ENCODE data around the gene ANKRD37.

The ANKRD37 gene

DNA sequence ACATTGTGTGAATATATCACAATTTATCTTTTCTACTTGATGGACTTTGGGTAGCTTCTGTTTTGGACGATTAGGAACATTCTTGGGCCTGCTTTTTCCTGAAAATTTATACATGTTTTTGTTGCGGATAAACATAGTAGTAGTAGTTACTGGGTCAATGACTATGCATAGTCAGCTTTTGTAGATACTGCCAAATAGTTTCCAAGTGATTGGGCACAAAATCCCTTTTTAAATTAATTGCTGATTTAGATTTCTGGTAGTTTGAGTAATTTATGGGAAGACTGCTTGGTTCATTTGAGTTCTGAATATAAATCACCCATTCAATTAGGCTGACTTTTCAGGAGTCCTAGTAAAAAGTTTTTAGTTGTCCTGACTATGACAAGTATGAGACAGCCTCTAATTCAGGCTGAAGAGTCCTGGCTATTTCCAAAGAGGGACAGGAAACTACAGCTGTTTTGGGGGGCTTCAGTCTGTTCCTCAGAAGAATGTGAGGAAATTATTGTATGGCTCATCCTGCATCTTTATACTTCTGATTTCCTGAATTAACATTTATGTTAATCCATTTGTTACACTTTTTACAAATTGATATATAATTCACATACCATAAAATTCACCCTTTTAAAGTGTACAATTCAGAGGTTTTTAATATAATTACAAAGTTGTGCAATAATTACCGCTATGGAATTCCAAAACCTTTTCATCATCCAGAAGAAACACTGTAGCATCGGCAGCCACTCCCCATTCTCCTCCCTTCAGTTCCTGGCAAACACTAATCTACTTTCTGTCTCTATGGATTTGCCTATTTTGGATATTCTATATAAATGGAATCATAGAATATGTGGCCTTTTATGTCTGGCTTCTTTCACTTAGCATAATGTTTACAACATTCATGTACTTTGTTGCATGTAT is 15.1 kb upstream of the ANKRD37 start:
- DNase-seq: no peak

DNA sequence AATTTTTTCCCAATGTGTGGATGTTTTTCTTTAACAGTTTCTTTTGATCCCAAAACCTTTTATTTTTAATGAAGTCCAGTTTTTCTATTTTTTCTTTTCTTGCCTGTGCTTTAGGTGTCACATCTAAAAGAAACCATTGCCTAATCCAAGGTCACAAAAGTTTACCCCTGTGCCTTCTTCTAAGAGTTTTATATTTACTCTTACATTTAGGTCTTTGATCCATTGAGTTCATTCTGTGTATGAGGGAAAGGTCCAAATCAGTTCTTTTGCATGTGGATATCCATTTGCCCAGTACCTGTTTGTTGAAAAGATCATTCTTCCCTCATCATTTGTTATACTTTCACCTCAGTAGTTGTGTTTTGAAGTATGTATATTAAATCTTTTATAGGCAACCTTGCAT is 13.9 kb upstream of the ANKRD37 start:
- DNase-seq: no peak

DNA sequence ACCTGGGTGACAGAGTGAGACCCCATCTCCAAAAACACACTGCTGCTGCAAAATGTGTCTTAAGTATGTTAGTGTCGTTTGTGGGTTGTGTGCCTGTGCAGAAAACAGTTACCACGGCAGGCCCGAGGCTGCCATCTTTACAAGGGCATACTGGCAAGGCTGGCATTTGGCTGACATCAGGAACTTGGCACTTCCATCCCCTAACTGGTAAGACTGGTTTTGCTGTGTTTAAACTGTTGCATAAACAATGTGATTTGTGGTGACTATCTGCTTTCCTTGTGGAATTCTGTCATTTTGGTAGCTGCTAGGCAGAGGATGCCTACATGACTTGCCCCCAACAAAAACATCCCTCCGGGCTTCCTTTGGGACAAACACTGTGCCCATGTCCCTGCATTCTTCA is 13.2 kb upstream of the ANKRD37 start:
- DNase-seq: peak; percentile 2

DNA sequence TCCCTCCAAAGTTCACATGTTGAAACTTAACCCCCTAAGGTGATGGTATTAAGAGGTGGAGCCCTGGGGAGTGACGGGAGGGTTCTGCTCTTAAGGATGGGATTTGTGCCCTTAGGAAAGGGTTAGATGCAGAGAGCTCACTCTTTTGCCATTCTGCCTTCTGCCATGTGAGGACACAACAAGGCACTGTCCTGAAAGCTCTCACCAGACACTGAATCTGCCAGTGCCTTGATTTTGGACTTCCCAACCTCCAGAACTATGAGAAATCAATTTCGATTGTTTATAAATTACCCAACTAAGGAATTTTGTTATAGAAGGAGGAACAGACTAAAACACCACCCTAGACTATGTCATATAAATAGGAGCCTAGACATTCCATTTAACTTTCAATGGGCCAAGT is 12.6 kb upstream of the ANKRD37 start:
- DNase-seq: no peak

DNA sequence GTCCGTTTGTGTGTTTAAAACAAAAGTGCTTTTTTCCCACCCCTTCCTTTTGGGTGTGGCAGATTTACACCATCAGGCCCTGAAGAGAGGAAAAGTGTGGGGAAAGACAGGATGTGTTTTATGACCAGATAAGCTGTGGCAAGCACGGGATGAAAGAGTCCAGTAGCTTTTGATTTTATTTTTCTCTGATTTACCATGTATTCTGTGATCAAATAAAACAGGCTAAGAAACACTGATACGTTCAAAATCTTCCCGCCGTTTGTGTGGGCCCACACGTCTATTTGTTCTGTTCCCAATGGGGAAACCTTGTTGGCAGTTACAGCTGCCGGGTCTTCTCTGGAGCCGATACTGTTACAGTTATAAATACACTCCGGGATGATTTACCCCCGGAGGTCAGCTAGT is 11.7 kb upstream of the ANKRD37 start:
- DNase-seq: no peak

DNA sequence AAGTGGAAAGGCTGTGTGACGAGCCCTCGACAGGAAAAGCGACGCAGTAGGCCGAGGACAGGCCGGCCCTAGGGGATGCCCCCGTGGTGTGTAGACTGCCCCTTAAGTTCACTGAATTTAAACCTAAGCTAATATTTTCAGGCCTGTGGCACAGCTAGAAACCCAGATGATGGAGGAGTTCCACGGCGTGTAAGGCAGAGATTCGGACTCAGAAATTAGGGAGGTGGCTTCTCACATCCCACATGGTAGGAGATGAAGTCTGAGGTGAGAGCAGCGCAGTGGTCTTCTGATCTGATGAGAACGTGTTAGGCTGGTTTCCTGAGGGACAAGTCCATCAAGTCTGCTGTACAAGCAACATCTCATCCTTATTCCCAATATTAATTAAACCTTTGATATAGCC is 8.7 kb upstream of the ANKRD37 start:
- DNase-seq: no peak

DNA sequence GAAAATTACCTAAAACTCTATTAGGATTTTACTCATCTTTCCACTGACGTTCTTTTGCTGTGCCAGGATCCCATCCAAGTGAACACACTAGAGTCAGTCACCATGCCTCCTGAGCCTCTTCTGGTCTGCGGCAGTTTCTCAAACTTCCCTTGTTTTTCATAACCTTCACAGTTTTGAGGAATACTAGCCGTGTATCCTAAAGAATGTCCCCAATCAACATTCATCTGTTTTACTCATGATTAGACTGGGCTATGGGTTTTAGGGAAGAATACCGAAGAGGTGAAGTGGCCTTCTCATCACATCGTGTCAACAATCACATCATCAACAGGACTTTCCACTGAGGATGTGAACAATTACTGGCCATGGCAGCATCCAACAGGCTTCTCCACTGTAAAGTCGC is 5.7 kb upstream of the ANKRD37 start:
- no peak for DNase-seq

DNA sequence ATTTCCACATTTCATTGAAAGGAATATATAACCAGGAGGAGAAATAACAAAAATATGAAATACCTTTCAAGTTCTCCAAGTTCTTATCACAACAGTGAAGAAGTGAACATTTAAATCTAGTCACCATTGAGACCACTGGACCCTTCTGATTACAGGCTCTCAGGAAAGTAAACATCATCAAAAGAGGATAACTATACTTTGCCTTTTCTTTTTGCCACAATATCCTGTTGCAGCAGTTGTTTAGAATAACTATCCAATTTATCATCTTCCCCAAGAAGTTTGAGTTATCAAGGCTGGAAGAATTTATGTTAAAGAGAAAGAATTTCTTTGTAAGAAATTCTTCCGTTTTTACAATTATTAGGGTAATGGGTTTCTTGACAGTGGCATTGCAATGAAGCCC is 4.5 kb upstream of the ANKRD37 start:
- no peak for DNase-seq

DNA sequence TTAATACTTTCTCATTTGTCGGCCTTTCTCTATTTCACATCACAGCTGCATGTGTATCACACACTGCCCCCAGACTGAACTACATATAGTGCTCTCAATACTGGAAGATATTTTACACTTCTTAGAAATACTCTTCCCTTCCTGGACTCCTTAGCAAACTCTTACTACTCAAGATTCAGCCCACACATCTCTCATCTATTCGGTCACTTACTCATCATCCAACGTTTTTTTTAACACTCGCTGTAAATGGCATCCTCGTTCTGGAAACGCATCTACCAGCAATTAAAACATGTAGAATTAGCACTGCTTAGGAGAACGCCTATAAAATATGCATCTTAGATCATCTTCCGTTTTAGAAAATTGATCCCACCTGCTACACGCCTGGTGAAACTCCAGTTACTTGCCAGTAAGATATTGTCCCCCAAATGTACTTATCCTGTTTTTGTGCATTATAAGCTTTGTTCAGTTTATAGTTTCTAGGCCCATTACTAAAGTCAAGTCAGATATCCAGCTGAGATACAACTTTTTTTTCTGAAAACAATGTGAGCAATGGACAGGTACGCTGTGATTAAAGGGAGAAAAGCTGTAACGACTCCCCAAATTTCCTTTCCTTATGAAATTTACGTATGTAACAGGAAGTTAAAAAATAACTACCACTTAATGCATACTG is 1.9 kb upstream of the ANKRD37 start:
- DNase-seq: no peak

DNA sequence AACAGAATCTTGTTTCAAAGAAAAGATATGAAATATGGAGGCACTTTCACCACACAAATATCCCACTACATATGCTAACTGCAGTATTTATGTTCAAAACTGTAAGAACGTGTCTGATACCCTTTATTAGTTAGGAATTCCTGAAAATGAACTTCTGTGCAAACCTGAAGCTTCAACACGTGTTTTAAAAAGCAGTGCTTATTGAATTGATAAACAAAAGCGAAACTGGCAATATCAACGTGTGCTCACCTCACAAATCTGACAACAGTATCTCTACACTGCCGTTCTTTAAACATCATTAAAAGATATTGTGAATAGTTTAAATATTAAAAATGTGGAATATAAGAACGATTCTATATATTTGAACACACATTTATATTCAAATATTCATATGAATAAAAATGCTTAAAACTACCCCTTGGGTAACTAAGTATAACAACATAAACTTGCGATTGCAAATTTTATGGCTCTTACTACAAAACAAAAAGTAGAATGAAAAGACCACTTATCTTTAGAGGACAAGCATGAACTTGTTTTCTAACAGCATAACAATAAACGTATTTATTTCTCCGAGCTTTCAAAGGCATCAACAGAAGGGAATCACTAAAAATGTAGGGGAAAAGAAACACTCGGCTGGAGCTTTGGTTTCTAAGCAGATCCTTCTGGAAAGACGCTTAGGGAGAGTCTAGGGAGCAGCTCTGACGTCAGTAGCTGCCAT is 1.2 kb upstream of the ANKRD37 start, which contains the start of gene LRP2BP:
Gene LRP2BP, minus strand, starts transcription at position 687 of the 718 bp plus-strand sequence. CDS start 17,738 bp downstream, outside the sequence.
- DNase-seq: no peak

DNA sequence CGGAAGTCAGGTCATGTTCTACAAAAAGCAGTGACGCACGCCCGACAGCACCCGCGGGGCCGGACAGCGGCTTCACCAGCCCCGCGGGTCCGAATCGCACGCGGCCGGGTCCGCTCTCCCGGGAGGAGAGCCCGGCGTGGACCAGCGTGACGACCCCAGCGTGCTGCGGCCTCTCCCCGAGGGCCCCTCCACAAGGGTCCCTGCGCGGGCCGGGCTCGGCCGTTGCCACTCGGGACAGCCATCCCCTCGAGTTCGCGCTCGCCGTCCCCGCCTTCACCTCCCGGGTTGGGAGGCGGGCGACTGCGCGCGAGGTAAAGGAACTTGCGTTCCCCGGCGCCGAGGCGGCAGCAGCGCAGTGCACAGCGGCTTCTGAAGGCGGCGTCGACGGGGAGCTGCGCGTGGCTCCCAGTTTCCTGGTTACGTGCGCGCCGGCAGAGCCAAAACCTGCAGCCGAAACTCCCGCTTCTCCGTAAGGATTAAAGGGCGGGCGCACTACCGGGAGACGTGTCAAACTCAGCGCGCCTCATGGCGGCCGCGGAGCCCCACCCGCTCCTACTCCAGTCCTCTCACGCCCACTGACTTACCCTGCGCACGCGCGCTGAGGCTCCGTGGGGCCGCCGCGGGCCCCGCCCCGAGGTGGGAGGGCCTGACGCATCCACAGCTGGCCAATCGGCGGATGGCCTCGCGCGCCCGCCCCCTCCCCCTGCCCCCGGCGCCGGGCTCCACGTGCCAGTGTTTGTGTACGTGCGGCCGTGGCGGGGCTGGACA is 501 bp upstream of the ANKRD37 start:
- peak; percentile 87 for DNase-seq

DNA sequence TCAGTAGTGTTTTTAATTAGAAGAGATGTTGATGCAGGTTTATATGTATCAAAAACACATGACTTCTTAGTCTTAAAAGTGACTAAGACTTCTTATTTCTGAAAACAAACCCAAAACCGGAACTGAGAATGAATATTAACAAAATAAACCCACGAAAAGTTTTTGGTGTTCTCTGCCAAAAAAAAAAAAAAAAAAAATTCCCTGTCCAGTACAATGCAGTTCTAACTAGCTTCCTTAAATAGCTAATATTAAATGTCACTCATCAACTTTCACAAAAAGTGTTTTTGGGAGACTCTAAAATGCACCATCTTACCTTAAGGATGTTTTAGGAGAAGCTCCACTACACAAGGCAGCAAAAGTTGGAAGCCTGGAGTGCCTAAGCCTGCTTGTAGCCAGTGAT is 2.0 kb downstream of the ANKRD37 start:
- no peak for DNase-seq

DNA sequence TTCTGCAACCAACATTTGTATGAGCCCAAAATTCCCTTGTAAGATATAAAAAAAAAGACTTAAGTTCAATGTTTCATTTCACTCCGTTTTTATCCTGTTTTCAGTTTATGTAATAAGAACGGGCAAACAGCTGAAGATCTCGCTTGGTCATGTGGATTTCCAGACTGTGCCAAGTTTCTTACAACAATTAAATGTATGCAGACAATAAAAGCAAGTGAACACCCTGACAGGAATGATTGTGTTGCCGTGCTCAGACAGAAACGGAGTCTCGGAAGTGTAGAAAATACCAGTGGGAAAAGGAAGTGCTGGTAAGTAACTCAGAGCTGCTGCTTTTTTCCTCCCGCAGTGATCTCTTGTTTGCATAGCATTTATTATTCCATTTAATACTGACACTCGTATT is 2.8 kb downstream of the ANKRD37 start:
- no peak for DNase-seq

DNA sequence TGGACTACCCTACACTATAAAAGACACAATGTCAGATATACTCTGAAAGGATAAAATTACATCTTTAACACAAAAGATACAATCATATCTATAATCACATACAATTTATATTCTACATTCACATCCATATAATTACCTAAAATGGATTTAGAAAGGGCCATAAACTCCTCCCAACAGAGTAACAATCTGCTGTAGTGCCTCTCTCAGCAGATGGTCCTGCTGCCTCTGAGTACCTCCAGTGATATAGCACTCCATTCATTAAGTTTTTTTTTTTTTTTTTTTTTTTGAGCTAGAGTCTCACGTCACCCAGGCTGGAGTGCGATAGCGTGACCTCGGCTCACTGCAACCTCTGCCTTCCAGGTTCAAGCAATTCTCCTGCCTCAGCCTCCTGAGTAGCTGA is 7.4 kb downstream of the ANKRD37 start:
- no peak for DNase-seq

DNA sequence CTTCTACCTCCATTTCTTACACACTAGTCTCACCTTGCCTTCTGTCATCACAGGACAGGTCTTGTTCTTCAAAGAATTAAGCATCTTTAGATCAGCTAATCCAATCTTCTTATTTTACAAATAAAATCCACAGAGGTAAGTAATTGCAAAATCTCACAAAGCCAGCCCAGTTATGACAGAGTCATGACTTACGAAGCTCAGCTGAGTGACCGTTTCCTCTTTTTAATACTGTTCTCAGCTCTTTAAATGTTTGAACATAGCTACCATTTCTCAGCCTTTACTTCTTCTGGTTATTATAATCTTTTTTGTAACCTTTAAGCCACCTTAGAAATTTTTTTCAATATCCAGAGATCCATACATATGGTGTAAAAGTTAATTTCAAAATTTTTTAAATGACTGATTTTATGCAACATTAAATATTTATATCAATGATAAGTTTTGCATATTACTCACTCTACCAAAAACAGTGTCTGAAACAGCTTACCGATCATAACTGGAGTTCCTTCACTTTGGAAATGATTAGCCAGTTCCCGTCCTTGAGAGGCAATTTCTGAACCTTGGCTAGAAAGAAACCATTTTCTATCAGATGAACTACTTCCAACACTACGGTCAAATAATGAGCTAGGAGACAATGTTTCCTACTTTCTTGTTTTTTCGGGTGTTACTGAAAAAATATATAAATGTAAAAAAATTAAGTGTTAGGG is 8.8 kb downstream of the ANKRD37 start:
- no peak for DNase-seq

DNA sequence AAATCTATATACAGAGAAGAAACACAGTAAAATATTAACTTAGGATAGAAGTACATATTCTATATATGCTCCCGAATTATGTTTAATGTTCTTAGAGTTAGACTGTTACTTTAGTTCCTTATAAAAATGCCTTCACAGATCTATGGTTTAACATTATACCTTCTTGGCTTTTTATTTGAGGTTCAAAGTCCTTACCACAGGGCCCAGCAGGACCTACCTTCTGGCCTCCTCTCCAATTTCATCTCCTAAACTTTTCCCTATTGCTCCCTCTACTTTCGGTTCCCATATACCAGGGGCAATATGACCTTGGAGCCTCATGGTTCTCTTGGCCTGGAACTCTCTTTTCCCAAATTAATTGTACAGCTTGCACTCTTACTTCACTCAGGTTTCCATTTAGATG is 11.8 kb downstream of the ANKRD37 start:
- DNase-seq: no peak

DNA sequence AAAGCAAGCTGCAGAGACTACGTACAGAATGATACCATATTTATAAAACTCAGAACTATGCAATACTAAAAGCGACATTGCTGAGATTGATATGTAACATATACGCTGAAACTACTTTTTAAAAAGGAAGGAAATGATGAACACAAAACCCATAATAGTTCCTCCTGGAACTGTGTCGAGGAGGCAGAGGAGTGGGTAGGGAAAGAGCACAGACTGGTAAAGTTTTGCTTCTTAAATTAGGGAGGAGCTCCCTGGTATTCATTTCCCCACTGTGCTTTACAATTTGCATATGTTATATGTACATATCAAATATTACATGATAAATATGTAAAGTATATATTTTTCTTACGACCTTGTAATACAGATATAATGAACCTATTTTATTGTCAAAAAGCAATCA is 15.2 kb downstream of the ANKRD37 start:
- DNase-seq: no peak

DNA sequence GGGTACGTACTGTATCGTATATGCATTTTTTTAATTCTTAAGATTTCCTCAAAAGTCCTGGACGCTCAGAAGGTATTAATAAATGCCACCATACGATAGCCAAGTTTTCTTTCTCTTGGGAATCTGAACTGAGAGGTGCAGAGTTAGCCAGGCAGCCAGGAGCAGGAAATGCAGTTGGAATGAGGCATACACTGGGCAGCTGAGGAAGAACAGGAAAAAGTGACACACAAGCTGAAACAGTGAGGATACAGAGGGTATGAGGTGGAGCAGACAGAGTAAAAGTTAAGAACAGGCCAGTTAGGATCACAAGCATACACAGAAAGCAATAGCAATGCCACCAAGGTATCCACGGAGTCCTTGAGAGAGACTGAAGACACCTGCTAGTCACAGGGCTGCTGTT is 15.8 kb downstream of the ANKRD37 start:
- DNase-seq: no peak

DNA sequence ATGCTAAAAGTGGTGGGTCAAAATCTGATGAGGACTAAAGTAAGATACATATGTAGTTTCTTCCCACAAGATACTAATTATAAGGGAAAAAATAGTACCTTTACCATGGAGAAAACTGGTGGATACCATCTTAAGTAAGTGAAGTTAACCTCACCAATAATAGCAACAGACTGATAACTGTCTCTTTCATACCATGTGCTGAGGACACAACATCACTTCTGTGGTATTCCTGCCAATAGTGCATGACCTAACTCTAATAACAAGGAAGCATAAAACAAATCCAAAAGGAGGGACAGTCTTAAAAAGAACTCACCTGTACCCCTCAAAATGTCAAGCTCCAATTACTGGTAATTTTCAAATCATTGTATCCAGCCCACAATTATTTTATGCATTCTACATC is 20.3 kb downstream of the ANKRD37 start:
- DNase-seq: no peak

DNA sequence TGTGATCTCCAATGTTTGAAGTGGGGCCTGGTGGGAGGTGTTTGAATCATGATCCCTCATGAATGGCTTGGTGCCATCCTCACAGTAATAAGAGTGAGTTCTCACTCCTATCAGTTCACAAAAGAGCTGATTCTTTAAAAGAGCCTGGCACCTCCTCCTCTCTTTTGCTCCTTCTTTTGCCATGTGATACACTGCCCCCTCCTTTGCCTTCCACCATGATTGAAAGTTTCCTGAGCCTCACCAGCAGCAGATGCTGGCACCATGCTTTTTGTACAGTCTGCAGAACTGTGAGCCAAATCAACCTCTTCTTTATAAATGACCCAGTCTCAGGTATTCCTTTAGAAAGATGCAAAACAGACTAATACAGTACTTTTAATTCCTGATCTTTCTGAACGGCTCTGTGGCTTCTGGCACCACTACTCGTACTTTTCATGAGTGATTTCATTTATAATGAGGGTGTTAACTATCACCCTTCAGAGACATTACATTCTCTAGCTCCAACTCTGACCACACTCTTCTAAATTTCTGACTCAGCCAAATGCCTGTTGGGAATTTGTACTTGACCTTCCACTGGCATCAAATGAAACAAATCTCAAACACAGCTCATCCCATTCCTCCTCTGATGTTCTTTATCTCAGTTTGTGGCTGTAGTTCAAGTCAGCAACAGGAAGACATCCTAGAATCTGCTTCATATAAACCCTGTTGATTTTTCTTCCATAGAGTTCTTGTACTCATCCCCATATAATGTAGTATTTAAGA is 24.9 kb downstream of the ANKRD37 start:
- DNase-seq: no peak

DNA sequence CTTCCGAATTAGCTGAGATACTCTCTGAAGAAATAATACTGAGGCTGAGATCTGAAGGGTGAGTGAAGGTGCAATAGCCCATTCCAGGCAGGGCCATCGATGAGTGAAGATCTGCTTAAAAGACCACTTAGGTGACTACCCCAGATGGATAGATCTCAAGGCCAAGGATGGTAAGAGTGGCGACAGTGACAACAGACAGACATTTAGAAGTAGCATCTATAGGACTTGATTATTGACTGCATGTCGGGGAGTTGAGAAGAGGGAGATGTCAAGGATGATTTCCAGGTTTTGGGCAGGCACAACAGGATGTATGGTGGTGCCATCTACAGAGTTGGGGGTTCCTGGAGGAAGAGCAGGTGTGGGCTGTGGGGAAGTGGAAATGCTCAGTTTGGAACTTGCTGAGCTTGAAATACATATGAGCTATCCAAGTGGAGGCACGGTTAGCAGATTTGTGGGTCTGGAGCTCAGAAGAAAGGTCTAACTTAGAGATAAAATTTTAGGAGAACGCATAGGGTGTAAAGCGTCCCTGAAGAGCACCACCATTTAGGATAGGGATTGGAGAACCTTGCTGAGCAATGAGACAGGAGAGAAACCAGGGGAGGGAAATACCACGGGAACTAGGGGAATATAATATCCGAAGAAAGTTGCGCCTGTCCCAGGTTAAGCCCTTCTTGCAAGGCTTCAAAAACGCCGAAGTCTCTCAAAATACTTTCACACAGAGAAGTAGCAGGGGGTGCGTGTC is 28.4 kb downstream of the ANKRD37 start:
- no peak for DNase-seq
